NB4 (cell line): Measurements from ENCODE around the gene PAPSS1.

Experiments used
- CTCF ChIP-seq: IDR thresholded peaks from one replicate; pipeline ENCODE4 v1.5.1; 2012; ENCODE audit warnings: low read depth, low read length
- MAX ChIP-seq: IDR thresholded peaks from 2 replicates; pipeline ENCODE4 v1.6.1; 2011; ENCODE audit warnings: low read depth, low read length
- MYC ChIP-seq: IDR thresholded peaks from 2 replicates; pipeline ENCODE4 v1.6.1; 2011; ENCODE audit warnings: low read depth, low read length
- POLR2A ChIP-seq: IDR thresholded peaks from 2 replicates; pipeline ENCODE4 v1.6.1; 2011; ENCODE audit warnings: mild to moderate bottlenecking; ENCODE audit not compliant: insufficient read length; ENCODE audit errors: extremely low read depth

DNA sequence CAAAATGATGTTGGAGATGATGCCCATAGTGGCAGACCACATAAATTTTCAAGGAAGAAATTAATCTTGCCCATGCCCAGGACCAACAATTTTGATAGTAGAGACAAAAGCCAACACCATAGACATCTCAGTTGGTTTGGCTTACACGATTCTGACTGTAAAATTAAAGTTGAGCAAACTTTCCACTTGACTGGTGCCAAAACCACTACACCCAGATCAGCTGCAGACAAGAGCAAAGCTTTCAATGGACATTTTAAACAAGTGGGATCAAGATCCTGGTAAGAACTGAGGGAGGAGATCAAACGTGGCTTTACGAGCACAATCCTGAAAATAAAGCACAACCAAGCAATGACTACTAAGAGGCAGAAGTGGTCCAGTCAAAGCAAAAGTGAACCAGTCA lies 90.7 kb downstream of the PAPSS1 start:
- no peak for TF ChIP-seq CTCF
- no peak for TF ChIP-seq POLR2A
- TF ChIP-seq MYC, result no peak
- no peak for TF ChIP-seq MAX
